A673 (cell line): ENCODE measurements around the gene LILRB3. TPM values are rescaled to one million over a fixed set of nuclear protein-coding genes. Genes with fewer than 3 reads are reported as not detected.

ENCODE experiments used
- BruUV-seq: library from RNA; stranded (reverse); fragments of 400-500 nt; replicated peaks from 2 replicates; lab custom pipeline; 2021; lab: Mats Ljungman, UMichigan
- CTCF ChIA-PET: fragments of 300-600 bp; sonication (Branson Sonifier 250); formaldehyde crosslinking; loops from one replicate; lab custom pipeline; 2022; ENCODE audit warnings: antibody characterized with exemption; lab: Charles Lee
- POLR2A ChIA-PET: fragments of 300-600 bp; sonication (Branson Sonifier 250); formaldehyde crosslinking; loops from one replicate; lab custom pipeline; 2022; ENCODE audit warnings: antibody characterized with exemption; ENCODE audit not compliant: low non-redundant PET; lab: Charles Lee
- DNase-seq: peaks from one replicate; pipeline ENCODE4 v3.0.0-alpha.2; 2015; ENCODE audit warnings: low spot score
- H3K27ac ChIP-seq: fragments of 200-600 bp; sonication (generic); 2 replicates; pipeline ENCODE4 v1.5.1; 2016; ENCODE audit warnings: mixed run types, low read depth, mild to moderate bottlenecking, mixed read lengths, antibody characterized with exemption, low read length; ENCODE audit not compliant: poor library complexity, severe bottlenecking
- H3K27me3 ChIP-seq: fragments of 200-600 bp; sonication (generic); replicated peaks from 2 replicates; pipeline ENCODE4 v1.6.1; 2017; ENCODE audit warnings: mixed run types, low read depth, mild to moderate bottlenecking, mixed read lengths, antibody characterized with exemption, low read length; ENCODE audit not compliant: insufficient read depth, poor library complexity
- H3K36me3 ChIP-seq: fragments of 200-600 bp; sonication (generic); 2 replicates; pipeline ENCODE4 v1.6.1; 2016; ENCODE audit warnings: mixed run types, mild to moderate bottlenecking, mixed read lengths, antibody characterized with exemption, low read length; ENCODE audit not compliant: insufficient read depth, poor library complexity, severe bottlenecking
- H3K4me1 ChIP-seq: fragments of 200-600 bp; sonication (generic); 2 replicates; pipeline ENCODE4 v1.6.1; 2017; ENCODE audit warnings: mixed run types, mild to moderate bottlenecking, mixed read lengths, antibody characterized with exemption, low read length; ENCODE audit not compliant: insufficient read depth, poor library complexity, severe bottlenecking
- H3K4me3 ChIP-seq: fragments of 200-600 bp; sonication (generic); 2 replicates; pipeline ENCODE4 v1.5.1; 2016; ENCODE audit warnings: low read depth, mixed run types, mild to moderate bottlenecking, mixed read lengths, low read length; ENCODE audit not compliant: poor library complexity, severe bottlenecking
- H3K9me3 ChIP-seq: fragments of 200-600 bp; sonication (generic); 2 replicates; pipeline ENCODE4 v1.6.1; 2016; ENCODE audit warnings: mixed run types, low read depth, mild to moderate bottlenecking, mixed read lengths, antibody characterized with exemption, low read length; ENCODE audit not compliant: poor library complexity, severe bottlenecking
- EZH2 ChIP-seq: fragments of 200-600 bp; sonication (generic); IDR thresholded peaks from 2 replicates; pipeline ENCODE4 v1.6.1; 2017; ENCODE audit warnings: borderline replicate concordance, low read depth, mild to moderate bottlenecking, mixed read lengths, antibody characterized with exemption, low read length; ENCODE audit not compliant: poor library complexity, severe bottlenecking
- intact Hi-C: fragments of 100-400 bp; cut with micrococcal nuclease; formaldehyde crosslinking; loops from one replicate; pipeline ENCODE4 v1.10.0; 2022; ENCODE audit not compliant: unreplicated experiment
- total RNA-seq: library from RNA; stranded (reverse); gene quantifications from 2 replicates; pipeline ENCODE4 v1.2.3, GENCODE V29; 2021
- TF ChIP-seq, protein P1 (sequence below): fragments of 300-800, 200-600 bp; sonication (generic); conservative IDR thresholded peaks from 2 replicates; pipeline ENCODE4 v1.5.1; 2017; ENCODE audit warnings: low read depth, mild to moderate bottlenecking, antibody characterized with exemption, low read length, moderate library complexity, mixed read lengths

Gene LILRB3
- total RNA-seq, 1 experiment from 2014 or later = not detected

DNA sequence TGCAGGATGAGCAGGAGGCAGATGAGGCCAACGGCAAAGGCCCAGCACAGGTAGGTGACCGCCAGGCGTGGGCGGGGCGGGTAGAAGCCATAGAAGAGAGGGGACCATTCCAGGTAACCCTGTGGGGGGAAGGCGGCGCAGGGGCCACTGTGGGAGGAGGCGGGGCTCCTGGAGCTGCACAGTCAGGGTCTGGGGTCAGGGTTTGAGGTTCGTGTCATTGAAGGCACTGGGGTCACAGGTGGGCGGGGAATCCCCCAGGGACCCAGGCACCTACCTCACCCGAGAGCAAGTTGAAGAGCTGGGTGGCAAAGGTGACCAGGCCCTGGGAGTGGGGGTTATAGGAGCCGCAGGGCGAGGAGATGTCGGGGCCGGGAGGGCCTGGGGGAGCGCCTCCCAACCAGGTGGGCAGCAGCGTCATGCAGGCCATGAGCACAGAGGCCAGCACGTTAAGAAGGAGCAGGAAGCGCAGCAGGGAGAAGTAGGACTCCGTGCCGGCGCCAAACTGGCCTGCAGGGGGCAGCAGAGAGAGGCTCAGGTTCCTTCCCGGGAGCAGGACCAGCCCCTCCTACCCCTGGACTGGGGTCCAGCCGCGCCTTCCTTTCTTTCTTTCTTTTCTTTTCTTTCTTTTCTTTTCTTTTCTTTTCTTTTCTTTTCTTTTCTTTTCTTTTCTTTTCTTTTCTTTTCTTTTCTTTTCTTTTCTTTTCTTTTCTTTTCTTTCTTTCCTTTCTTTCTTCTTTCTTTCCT lies 54.5 kb downstream of the LILRB3 start:
- no peaks in the 10 kb centered on the region for H3K36me3 ChIP-seq
- ChIA-PET POLR2A (no interaction called here), CTCF (no interaction called here)
- DNase-seq = peak; percentile 93
- intact Hi-C loops = loop anchor here (2.0 kb wide), 1 partner anchor 62 kb away; no protein-coding TSS in a partner anchor
- H3K4me3 ChIP-seq = no peak overlapping the region
- no peak overlapping the region for H3K27ac ChIP-seq
- no peaks in the 10 kb centered on the region for H3K9me3 ChIP-seq
- H3K27me3 ChIP-seq = no peaks in the 10 kb centered on the region
- BruUV-seq = no TSS peak
- H3K4me1 ChIP-seq = peaks cover 11% of the 10 kb centered on the region
- TF ChIP-seq EZH2 = no peak
- TF ChIP-seq, protein P1, sequence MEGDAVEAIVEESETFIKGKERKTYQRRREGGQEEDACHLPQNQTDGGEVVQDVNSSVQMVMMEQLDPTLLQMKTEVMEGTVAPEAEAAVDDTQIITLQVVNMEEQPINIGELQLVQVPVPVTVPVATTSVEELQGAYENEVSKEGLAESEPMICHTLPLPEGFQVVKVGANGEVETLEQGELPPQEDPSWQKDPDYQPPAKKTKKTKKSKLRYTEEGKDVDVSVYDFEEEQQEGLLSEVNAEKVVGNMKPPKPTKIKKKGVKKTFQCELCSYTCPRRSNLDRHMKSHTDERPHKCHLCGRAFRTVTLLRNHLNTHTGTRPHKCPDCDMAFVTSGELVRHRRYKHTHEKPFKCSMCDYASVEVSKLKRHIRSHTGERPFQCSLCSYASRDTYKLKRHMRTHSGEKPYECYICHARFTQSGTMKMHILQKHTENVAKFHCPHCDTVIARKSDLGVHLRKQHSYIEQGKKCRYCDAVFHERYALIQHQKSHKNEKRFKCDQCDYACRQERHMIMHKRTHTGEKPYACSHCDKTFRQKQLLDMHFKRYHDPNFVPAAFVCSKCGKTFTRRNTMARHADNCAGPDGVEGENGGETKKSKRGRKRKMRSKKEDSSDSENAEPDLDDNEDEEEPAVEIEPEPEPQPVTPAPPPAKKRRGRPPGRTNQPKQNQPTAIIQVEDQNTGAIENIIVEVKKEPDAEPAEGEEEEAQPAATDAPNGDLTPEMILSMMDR = peak; percentile 91

Other genes starting within 250 kb of the LILRB3 start
- 0.50 TPM in 1 of 2 replicates, not detected in the other for gene CACNG6, start 231.4 kb downstream of the LILRB3 start, total RNA-seq
- not detected in 2 replicates for gene VSTM1, start 159.1 kb downstream of the LILRB3 start, total RNA-seq
- not detected in 2 replicates for gene TARM1, start 141.6 kb downstream of the LILRB3 start, total RNA-seq
- gene OSCAR, start 122.2 kb downstream of the LILRB3 start, total RNA-seq = 0.47 and 0.61 TPM in 2 replicates
- gene NDUFA3, start 120.2 kb downstream of the LILRB3 start, total RNA-seq = 144 and 148 TPM in 2 replicates
- 31.1 and 31.4 TPM in 2 replicates for gene TFPT, start 107.3 kb downstream of the LILRB3 start, total RNA-seq
- gene PRPF31, start 107.3 kb downstream of the LILRB3 start, total RNA-seq = 109 and 115 TPM in 2 replicates
- 90.8 and 102 TPM in 2 replicates for gene CNOT3, start 85.2 kb downstream of the LILRB3 start, total RNA-seq
- 8.8 and 9.7 TPM in 2 replicates for gene LENG1, start 63.3 kb downstream of the LILRB3 start, total RNA-seq
- gene TMC4, start 49.8 kb downstream of the LILRB3 start, total RNA-seq = 0.58 and 0.96 TPM in 2 replicates
- 107 and 109 TPM in 2 replicates for gene MBOAT7, start 33.4 kb downstream of the LILRB3 start, total RNA-seq
- gene TSEN34, start 31.7 kb downstream of the LILRB3 start, total RNA-seq = 56.9 and 64.7 TPM in 2 replicates
- 944 and 951 TPM in 2 replicates for gene RPS9, start 22.1 kb downstream of the LILRB3 start, total RNA-seq
- gene LILRA6, start 19.8 kb upstream of the LILRB3 start, total RNA-seq = not detected in 2 replicates
- not detected in 2 replicates for gene LILRB5, start 34.3 kb upstream of the LILRB3 start, total RNA-seq
- not detected in 2 replicates for gene LILRB2, start 58.1 kb upstream of the LILRB3 start, total RNA-seq
- gene LILRA5, start 90.2 kb upstream of the LILRB3 start, total RNA-seq = not detected in 2 replicates
- not detected in 2 replicates for gene LILRA4, start 116.2 kb upstream of the LILRB3 start, total RNA-seq
- not detected in 2 replicates for gene LAIR1, start 141.9 kb upstream of the LILRB3 start, total RNA-seq
- 3.0 and 3.2 TPM in 2 replicates for gene TTYH1, start 192.5 kb upstream of the LILRB3 start, total RNA-seq
- gene LENG8, start 226.2 kb upstream of the LILRB3 start, total RNA-seq = 129 and 149 TPM in 2 replicates
- gene LENG9, start 240.8 kb upstream of the LILRB3 start, total RNA-seq = 4.2 and 4.3 TPM in 2 replicates